HepG2 (cell line): ENCODE measurements around the gene CYBB. TPM values are rescaled to one million over a fixed set of nuclear protein-coding genes. Genes with fewer than 3 reads are reported as not detected.

Experiments
- ATAC-seq: fragments of 200-7000 bp; cut with Tn5 transposase; 3 replicates; pipeline ENCODE4 v1.9.1; 2020; ENCODE audit warnings: mild to moderate bottlenecking, moderate library complexity
- BruUV-seq: library from RNA; stranded (reverse); fragments of 400-500 nt; replicated peaks from 2 replicates; lab custom pipeline; 2021; lab: Mats Ljungman, UMichigan
- CTCF ChIA-PET: fragments of 300-600 bp; formaldehyde crosslinking; extraction: SDS; loops from one replicate; lab custom pipeline; 2021; ENCODE audit warnings: low total read pairs, inconsistent platforms, low intra/inter-chr PET ratio; lab: Yijun Ruan, JAX
- POLR2A ChIA-PET: fragments of 350-600 bp; sonication (Branson Sonifier 250); formaldehyde crosslinking; loops from one replicate; lab custom pipeline; 2020; ENCODE audit warnings: antibody characterized with exemption, inconsistent platforms; lab: Yijun Ruan, JAX
- DNase-seq: peaks from one replicate; pipeline ENCODE4 v3.0.0-alpha.2; 2015; ENCODE audit warnings: low spot score
- FAIRE-seq: peaks from 3 replicates; lab custom pipeline; 2011; peaks lifted over from hg19 to GRCh38; lab: Jason Lieb, UNC
- H2AFZ ChIP-seq: one replicate; pipeline ENCODE4 v1.6.1; 2011; ENCODE audit warnings: low read length, inconsistent platforms
- H3K27ac ChIP-seq: fragments of 300-600 bp; 3 replicates; pipeline ENCODE4 v1.8.0; 2011; ENCODE audit warnings: mixed run types, mild to moderate bottlenecking, mixed read lengths, low read length, inconsistent platforms; ENCODE audit not compliant: insufficient read depth; ENCODE audit errors: extremely low read length
- H3K27me3 ChIP-seq, 2 experiments: fragments of 200-600 bp in 1 of 2; 2 replicates in 1 of 2; 3 replicates in 1 of 2; pipeline versions ENCODE4 v1.6.0 to v1.8.0; 2011; ENCODE audit warnings: low read length in 2 of 2, mild to moderate bottlenecking in 2 of 2, moderate library complexity in 2 of 2, inconsistent platforms in 1 of 2; ENCODE audit not compliant: insufficient read depth in 2 of 2, control insufficient read depth in 1 of 2
- H3K36me3 ChIP-seq, 2 experiments: fragments of 200-600 bp in 1 of 2; replicated peaks in 1 of 2; 2 replicates in 1 of 2; 3 replicates in 1 of 2; pipeline versions ENCODE4 v1.5.1 to v1.8.0; 2011; ENCODE audit warnings: low read length in 2 of 2, inconsistent platforms in 1 of 2; ENCODE audit not compliant: insufficient read depth in 2 of 2, control insufficient read depth in 1 of 2
- H3K4me1 ChIP-seq: 2 replicates; pipeline ENCODE4 v1.5.1; 2012; ENCODE audit warnings: low read length, inconsistent platforms; ENCODE audit not compliant: insufficient read depth
- H3K4me2 ChIP-seq: 2 replicates; pipeline ENCODE4 v1.6.0; 2011; ENCODE audit warnings: low read depth, low read length, inconsistent platforms
- H3K4me3 ChIP-seq, 3 experiments: fragments of 200-600 bp in 1 of 3; sonication (generic), shearing (Covaris generic) in 1 of 3; replicated peaks in 1 of 3; 2 replicates each; pipeline ENCODE4 v1.5.1; 2011 to 2016; ENCODE audit warnings: low read length in 3 of 3, inconsistent platforms in 2 of 3, low read depth in 2 of 3, mild to moderate bottlenecking in 2 of 3, control low read depth in 1 of 3, mixed read lengths in 1 of 3; ENCODE audit not compliant: insufficient read depth in 1 of 3
- H3K79me2 ChIP-seq: one replicate; pipeline ENCODE4 v1.6.1; 2011; ENCODE audit warnings: low read length, inconsistent platforms; ENCODE audit not compliant: insufficient read depth
- H3K9ac ChIP-seq: 2 replicates; pipeline ENCODE4 v1.6.0; 2011; ENCODE audit warnings: mild to moderate bottlenecking, low read depth, low read length, inconsistent platforms; ENCODE audit not compliant: insufficient read depth
- H3K9me3 ChIP-seq: 2 replicates; pipeline ENCODE4 v1.5.1; 2012; ENCODE audit warnings: mild to moderate bottlenecking, low read length
- H4K20me1 ChIP-seq: 2 replicates; pipeline ENCODE4 v1.6.0; 2011; ENCODE audit warnings: inconsistent platforms, mild to moderate bottlenecking, low read length, moderate library complexity; ENCODE audit not compliant: insufficient read depth
- HDAC6 ChIP-seq: fragments of 200-600 bp; sonication (generic); IDR thresholded peaks from 2 replicates; pipeline ENCODE4 v1.7.0; 2017; ENCODE audit warnings: mild to moderate bottlenecking, antibody characterized with exemption, low read length, low read depth
- HNRNPLL ChIP-seq: fragments of 200-400 bp; formaldehyde crosslinking; IDR thresholded peaks from 2 replicates; pipeline ENCODE4 v1.6.1; 2017; ENCODE audit warnings: mild to moderate bottlenecking, low read depth, low read length; ENCODE audit not compliant: poor library complexity, severe bottlenecking
- KAT2B ChIP-seq: fragments of 150-350 bp; IDR thresholded peaks from 2 replicates; pipeline ENCODE4 v1.6.1; 2014; ENCODE audit warnings: low read depth, low read length, borderline replicate concordance
- MBD4 ChIP-seq: IDR thresholded peaks from 2 replicates; pipeline ENCODE4 v1.6.1; 2012; ENCODE audit warnings: low read length, inconsistent platforms, borderline replicate concordance
- MXD1 ChIP-seq: sonication (generic); formaldehyde crosslinking; IDR thresholded peaks from 2 replicates; pipeline ENCODE4 v1.4.0; 2020; ENCODE audit warnings: mild to moderate bottlenecking, missing genetic modification reagents
- SIX1 ChIP-seq: sonication (generic); formaldehyde crosslinking; IDR thresholded peaks from 2 replicates; pipeline ENCODE4 v1.4.0; 2020; ENCODE audit warnings: missing genetic modification reagents, borderline replicate concordance
- THAP9 ChIP-seq: sonication (generic); formaldehyde crosslinking; IDR thresholded peaks from 2 replicates; pipeline ENCODE4; 2020; ENCODE audit warnings: missing genetic modification reagents, mild to moderate bottlenecking, borderline replicate concordance
- TP53 ChIP-seq: sonication (generic); formaldehyde crosslinking; conservative IDR thresholded peaks from 2 replicates; pipeline ENCODE4 v1.4.0; 2020; ENCODE audit warnings: missing genetic modification reagents
- ZFP62 ChIP-seq: sonication (generic); formaldehyde crosslinking; IDR thresholded peaks from 2 replicates; pipeline ENCODE4 v1.4.0; 2020; ENCODE audit warnings: missing genetic modification reagents
- ZMYM3 ChIP-seq: sonication (generic); formaldehyde crosslinking; IDR thresholded peaks from 2 replicates; pipeline ENCODE4 v1.5.1; 2020; ENCODE audit warnings: mild to moderate bottlenecking, missing genetic modification reagents
- WGBS: methylation state at CpG from one replicate; pipeline ENCODE4 v1.1.6; 2017; ENCODE audit warnings: low lambda C conversion rate; 5-methylcytosine and 5-hydroxymethylcytosine counted together
- in situ Hi-C: cut with HindIII; loops from 2 replicates; pipeline ENCODE4 v1.10.0; 2017; ENCODE audit warnings: low pct_unique_long_range_greater_than_20kb; ENCODE audit not compliant: extremely low pct_ligation_motif_present
- intact Hi-C: fragments of 100-400 bp; cut with micrococcal nuclease; formaldehyde crosslinking; loops from one replicate; pipeline ENCODE4 v1.10.0; 2022; ENCODE audit not compliant: unreplicated experiment
- polyA plus RNA-seq, 8 experiments: library from polyadenylated mRNA; depleted of rRNA in 3 of 8; stranded (reverse) in 7 of 8; unstranded in 1 of 8; fragments of >200 nt; fragmentation: Illumina TruSeq in 4 of 8; extraction: Trizol in 4 of 8; gene quantifications; 2 replicates each; pipeline versions ENCODE4 v1.2.1 to v1.2.3, GENCODE V29; 2011 to 2016; ENCODE audit warnings: low read depth in 4 of 8, missing spikeins in 1 of 8, mixed read lengths in 1 of 8; ENCODE audit not compliant: insufficient read depth in 1 of 8
- total RNA-seq, 5 experiments: library from RNA; depleted of rRNA; stranded (reverse); fragments of >200 nt; fragmentation: Illumina TruSeq; extraction: Trizol; gene quantifications; 2 replicates each; pipeline ENCODE4 v1.2.3, GENCODE V29; 2016; ENCODE audit warnings: low read depth in 1 of 5
- TF ChIP-seq, protein P1 (sequence below): conservative IDR thresholded peaks from 2 replicates; pipeline ENCODE4 v1.6.1; 2018; ENCODE audit warnings: missing genetic modification reagents
- TF ChIP-seq, protein P2 (sequence below): sonication (generic); formaldehyde crosslinking; IDR thresholded peaks from 2 replicates; pipeline ENCODE4 v1.4.0; 2020; ENCODE audit warnings: mild to moderate bottlenecking, missing genetic modification reagents
- TF ChIP-seq, protein P3 (sequence below): sonication (generic); formaldehyde crosslinking; IDR thresholded peaks from 2 replicates; pipeline ENCODE4 v1.5.1; 2020; ENCODE audit warnings: mild to moderate bottlenecking, missing genetic modification reagents, borderline replicate concordance

The CYBB gene
- total and polyA plus RNA-seq, 2 of the 13 experiments (the other 11 are each of a cell fraction or from before 2014, with no cell fraction given), result not detected

- no peaks in the 10 kb centered on the region for H3K9me3 ChIP-seq
- WGBS, result 0% methylated on average over 1 of the region's 1 CpG
- POLR2A ChIA-PET, result no interaction called here
- no peak overlapping the region for H2AFZ ChIP-seq
- no peak for DNase-seq
- CTCF ChIA-PET, result no interaction called here
- H4K20me1 ChIP-seq, result no peaks in the 10 kb centered on the region
- no peak for FAIRE-seq
- no peak for ATAC-seq
- no peaks in the 10 kb centered on the region for H3K79me2 ChIP-seq
- H3K9ac ChIP-seq, result no peak overlapping the region
- H3K36me3 ChIP-seq, result no peaks in the 10 kb centered on the region
- no peak overlapping the region for H3K27ac ChIP-seq
- H3K27me3 ChIP-seq, result no peaks in the 10 kb centered on the region
- no peak overlapping the region for H3K4me2 ChIP-seq
- H3K4me1 ChIP-seq, result no peaks in the 10 kb centered on the region
- in situ Hi-C loops, result no loop called here
- H3K4me3 ChIP-seq, result no peak overlapping the region
- intact Hi-C loops, result no loop called here
- BruUV-seq, result no TSS peak
- TF ChIP-seq ZMYM3 (CRISPR knock-in tag) (no peak), HDAC6 (no peak), KAT2B (no peak), THAP9 (CRISPR knock-in tag) (no peak), ZFP62 (CRISPR knock-in tag) (no peak), HNRNPLL (no peak), MBD4 (no peak), SIX1 (no peak), MXD1 (no peak), TP53 (CRISPR knock-in tag) (no peak)
- TF ChIP-seq, protein P1, sequence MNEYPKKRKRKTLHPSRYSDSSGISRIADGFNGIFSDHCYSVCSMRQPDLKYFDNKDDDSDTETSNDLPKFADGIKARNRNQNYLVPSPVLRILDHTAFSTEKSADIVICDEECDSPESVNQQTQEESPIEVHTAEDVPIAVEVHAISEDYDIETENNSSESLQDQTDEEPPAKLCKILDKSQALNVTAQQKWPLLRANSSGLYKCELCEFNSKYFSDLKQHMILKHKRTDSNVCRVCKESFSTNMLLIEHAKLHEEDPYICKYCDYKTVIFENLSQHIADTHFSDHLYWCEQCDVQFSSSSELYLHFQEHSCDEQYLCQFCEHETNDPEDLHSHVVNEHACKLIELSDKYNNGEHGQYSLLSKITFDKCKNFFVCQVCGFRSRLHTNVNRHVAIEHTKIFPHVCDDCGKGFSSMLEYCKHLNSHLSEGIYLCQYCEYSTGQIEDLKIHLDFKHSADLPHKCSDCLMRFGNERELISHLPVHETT (CRISPR knock-in tag), result no peak
- TF ChIP-seq, protein P2, sequence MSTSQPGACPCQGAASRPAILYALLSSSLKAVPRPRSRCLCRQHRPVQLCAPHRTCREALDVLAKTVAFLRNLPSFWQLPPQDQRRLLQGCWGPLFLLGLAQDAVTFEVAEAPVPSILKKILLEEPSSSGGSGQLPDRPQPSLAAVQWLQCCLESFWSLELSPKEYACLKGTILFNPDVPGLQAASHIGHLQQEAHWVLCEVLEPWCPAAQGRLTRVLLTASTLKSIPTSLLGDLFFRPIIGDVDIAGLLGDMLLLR (CRISPR knock-in tag), result no peak
- TF ChIP-seq, protein P3, sequence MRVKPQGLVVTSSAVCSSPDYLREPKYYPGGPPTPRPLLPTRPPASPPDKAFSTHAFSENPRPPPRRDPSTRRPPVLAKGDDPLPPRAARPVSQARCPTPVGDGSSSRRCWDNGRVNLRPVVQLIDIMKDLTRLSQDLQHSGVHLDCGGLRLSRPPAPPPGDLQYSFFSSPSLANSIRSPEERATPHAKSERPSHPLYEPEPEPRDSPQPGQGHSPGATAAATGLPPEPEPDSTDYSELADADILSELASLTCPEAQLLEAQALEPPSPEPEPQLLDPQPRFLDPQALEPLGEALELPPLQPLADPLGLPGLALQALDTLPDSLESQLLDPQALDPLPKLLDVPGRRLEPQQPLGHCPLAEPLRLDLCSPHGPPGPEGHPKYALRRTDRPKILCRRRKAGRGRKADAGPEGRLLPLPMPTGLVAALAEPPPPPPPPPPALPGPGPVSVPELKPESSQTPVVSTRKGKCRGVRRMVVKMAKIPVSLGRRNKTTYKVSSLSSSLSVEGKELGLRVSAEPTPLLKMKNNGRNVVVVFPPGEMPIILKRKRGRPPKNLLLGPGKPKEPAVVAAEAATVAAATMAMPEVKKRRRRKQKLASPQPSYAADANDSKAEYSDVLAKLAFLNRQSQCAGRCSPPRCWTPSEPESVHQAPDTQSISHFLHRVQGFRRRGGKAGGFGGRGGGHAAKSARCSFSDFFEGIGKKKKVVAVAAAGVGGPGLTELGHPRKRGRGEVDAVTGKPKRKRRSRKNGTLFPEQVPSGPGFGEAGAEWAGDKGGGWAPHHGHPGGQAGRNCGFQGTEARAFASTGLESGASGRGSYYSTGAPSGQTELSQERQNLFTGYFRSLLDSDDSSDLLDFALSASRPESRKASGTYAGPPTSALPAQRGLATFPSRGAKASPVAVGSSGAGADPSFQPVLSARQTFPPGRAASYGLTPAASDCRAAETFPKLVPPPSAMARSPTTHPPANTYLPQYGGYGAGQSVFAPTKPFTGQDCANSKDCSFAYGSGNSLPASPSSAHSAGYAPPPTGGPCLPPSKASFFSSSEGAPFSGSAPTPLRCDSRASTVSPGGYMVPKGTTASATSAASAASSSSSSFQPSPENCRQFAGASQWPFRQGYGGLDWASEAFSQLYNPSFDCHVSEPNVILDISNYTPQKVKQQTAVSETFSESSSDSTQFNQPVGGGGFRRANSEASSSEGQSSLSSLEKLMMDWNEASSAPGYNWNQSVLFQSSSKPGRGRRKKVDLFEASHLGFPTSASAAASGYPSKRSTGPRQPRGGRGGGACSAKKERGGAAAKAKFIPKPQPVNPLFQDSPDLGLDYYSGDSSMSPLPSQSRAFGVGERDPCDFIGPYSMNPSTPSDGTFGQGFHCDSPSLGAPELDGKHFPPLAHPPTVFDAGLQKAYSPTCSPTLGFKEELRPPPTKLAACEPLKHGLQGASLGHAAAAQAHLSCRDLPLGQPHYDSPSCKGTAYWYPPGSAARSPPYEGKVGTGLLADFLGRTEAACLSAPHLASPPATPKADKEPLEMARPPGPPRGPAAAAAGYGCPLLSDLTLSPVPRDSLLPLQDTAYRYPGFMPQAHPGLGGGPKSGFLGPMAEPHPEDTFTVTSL, result no peak
- TF ChIP-seq, all 625 proteins: peak for 0
Measured at GRCh38 chrX:37782359-37782758, 2.5 kb downstream of the CYBB start.
